ENCODE measurements around the gene TPSAB1.
"Not testable (repeated sequence)": the region's sequence is repeated elsewhere in the genome, so short reads cannot be mapped to it uniquely, and the experiment has no call there.

TPSAB1 gene

DNA sequence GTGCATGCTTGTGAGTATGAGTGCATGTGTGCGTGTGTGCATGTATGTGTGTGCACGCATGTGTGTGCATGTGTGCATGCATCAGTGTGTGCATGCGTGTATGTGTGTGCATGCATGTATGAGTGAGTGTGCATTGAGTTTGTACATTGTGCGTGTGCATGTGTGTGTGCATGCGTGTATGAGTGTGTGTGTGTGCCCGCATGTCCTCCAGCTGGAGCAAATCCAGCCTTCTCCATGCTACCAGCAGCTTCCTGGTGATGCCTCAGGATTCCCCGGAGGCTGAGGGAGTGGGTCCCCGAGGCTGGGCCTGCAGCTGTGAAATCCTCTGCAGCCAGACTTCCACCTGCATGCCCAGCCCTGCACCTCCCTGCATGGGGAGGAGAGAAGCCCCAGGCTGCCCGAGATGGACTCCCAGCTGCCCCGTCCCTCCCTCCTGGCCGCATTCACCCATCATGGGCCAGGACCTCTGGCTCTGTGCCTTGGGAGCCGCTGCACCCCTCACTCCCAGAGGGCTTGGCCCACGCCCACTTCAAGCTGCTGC is 24.7 kb downstream of the TPSAB1 start:
- H3K4me3 ChIP-seq (replicated peaks; ENCODE audit: low read depth, low read length) = no peak overlapping the region
- H3K27me3 ChIP-seq (replicated peaks; ENCODE audit: control insufficient read depth, insufficient read depth, low read length) = no peaks in the 10 kb centered on the region; the same call in 1 of the 2 replicates
- TF ChIP-seq, protein P1, sequence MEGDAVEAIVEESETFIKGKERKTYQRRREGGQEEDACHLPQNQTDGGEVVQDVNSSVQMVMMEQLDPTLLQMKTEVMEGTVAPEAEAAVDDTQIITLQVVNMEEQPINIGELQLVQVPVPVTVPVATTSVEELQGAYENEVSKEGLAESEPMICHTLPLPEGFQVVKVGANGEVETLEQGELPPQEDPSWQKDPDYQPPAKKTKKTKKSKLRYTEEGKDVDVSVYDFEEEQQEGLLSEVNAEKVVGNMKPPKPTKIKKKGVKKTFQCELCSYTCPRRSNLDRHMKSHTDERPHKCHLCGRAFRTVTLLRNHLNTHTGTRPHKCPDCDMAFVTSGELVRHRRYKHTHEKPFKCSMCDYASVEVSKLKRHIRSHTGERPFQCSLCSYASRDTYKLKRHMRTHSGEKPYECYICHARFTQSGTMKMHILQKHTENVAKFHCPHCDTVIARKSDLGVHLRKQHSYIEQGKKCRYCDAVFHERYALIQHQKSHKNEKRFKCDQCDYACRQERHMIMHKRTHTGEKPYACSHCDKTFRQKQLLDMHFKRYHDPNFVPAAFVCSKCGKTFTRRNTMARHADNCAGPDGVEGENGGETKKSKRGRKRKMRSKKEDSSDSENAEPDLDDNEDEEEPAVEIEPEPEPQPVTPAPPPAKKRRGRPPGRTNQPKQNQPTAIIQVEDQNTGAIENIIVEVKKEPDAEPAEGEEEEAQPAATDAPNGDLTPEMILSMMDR (IDR thresholded peaks at IDR 0.05; ENCODE audit: insufficient read depth, low read length, poor library complexity, severe bottlenecking) = no peak
- DNase-seq (ENCODE audit: extremely low read depth, insufficient read length) = no peak
- no peaks in the 10 kb centered on the region for H3K36me3 ChIP-seq (ENCODE audit: control insufficient read depth, insufficient read depth, low read length)

DNA sequence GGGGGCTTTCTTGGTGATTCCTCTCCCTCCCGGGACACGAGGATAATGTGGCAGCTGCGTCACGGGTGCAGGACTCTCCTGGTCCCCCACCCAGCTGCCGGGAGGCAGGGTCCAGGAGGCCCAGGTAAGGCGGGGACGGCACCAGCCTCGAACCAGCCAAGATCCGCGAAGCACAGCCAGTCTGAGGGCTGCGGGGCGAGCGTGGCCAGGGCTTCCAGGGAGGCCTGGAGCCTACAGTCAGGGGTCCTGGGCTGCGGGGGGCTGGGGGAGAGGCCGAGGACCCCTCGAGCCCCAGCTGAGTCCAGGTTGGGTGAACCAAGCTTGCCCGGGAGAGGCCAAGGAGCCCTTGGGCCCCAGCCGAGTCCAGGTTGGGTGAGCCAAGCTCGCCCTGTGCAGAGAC is 25.3 kb downstream of the TPSAB1 start:
- Histone ChIP-seq H3K27me3 (replicated peaks; ENCODE audit: control insufficient read depth, insufficient read depth, low read length) (no peaks in the 10 kb centered on the region; the same call in 1 of the 2 replicates), H3K4me3 (replicated peaks; ENCODE audit: low read depth, low read length) (no peak overlapping the region), H3K36me3 (ENCODE audit: control insufficient read depth, insufficient read depth, low read length) (no peaks in the 10 kb centered on the region)
- TF ChIP-seq, protein P1 (IDR thresholded peaks at IDR 0.05; ENCODE audit: insufficient read depth, low read length, poor library complexity, severe bottlenecking) = no peak
- DNase-seq (ENCODE audit: extremely low read depth, insufficient read length) = no peak

DNA sequence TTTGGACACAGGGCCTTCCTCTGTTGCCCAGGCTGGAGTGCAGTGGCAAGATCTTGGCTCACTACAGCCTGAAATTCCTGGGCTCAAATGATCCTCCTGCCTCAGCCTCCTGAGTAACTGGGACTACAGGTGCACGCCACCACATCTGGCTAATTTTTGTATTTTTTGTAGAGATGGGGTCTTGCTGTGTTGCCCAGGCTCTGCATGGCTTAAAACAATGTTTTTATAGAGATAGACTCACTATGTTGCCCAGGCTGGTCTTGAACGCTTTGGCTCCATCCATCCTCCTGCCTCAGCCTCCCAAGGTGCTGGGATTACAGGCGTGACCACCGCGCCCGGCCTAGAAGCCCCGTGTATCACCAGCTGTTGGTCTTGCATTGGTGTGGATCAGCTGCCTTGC is 28.9 kb downstream of the TPSAB1 start:
- not testable (repeated sequence) for H3K27me3 ChIP-seq (replicated peaks; ENCODE audit: control insufficient read depth, insufficient read depth, low read length); H3K4me3 ChIP-seq (replicated peaks; ENCODE audit: low read depth, low read length); DNase-seq (ENCODE audit: extremely low read depth, insufficient read length); H3K36me3 ChIP-seq (ENCODE audit: control insufficient read depth, insufficient read depth, low read length)

DNA sequence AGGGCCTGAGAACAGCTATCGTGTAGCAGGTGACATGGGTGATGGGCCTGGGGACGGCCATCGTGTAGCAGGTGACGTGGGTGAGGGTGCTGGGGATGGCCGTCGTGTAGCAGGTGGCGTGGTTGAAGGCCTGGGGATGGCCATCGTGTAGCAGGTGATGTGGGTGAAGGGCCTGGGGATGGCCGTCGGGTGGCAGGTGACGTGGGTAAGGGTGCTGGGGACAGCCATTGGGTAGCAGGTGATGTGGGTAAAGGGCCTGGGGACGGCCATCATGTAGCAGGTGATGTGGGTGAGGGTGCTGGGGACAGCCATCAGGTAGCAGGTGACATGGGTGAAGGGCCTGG is 30.8 kb downstream of the TPSAB1 start:
- TF ChIP-seq, protein P1 (IDR thresholded peaks at IDR 0.05; ENCODE audit: insufficient read depth, low read length, poor library complexity, severe bottlenecking) = no peak
- no peaks in the 10 kb centered on the region for H3K27me3 ChIP-seq (replicated peaks; ENCODE audit: control insufficient read depth, insufficient read depth, low read length)
- no peak for DNase-seq (ENCODE audit: extremely low read depth, insufficient read length)

DNA sequence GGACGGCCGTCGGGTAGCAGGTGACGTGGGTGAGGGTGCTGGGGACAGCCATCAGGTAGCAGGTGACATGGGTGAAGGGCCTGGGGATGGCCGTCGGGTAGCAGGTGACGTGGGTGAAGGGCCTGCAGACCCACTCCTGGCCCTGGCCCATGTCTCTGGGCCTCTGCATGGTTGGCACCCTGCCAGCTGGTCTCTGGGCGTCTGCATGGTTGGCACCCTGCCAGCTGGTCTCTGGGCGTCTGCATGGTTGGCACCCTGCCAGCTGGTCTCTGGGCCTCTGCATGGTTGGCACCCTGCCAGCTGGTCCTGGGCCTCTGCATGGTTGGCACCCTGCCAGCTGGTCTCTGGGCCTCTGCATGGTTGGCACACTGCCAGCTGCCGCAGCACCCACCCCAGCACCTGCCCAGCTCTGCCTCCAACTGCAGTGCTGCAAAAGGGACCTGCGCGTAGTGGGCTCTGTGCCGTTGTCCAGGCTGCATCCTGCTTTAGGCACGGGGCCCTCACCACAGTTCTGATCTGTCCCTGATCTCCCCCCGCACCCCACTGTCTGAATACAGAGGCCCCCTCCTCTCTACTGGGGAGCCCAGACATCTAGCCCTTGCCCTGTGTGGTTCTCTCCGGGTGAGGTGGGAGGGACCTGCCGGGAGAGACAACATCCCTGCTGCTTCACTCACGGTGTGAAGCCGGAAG is 31.4 kb downstream of the TPSAB1 start:
- H3K4me3 ChIP-seq (replicated peaks; ENCODE audit: low read depth, low read length); H3K36me3 ChIP-seq (ENCODE audit: control insufficient read depth, insufficient read depth, low read length); H3K27me3 ChIP-seq (replicated peaks; ENCODE audit: control insufficient read depth, insufficient read depth, low read length); DNase-seq (ENCODE audit: extremely low read depth, insufficient read length): not testable (repeated sequence)

More for the DNA sequence above, 30.8 kb downstream of the TPSAB1 start:
- Histone ChIP-seq H3K36me3 (ENCODE audit: control insufficient read depth, insufficient read depth, low read length) (no peaks in the 10 kb centered on the region), H3K4me3 (replicated peaks; ENCODE audit: low read depth, low read length) (no peak overlapping the region)

DNA sequence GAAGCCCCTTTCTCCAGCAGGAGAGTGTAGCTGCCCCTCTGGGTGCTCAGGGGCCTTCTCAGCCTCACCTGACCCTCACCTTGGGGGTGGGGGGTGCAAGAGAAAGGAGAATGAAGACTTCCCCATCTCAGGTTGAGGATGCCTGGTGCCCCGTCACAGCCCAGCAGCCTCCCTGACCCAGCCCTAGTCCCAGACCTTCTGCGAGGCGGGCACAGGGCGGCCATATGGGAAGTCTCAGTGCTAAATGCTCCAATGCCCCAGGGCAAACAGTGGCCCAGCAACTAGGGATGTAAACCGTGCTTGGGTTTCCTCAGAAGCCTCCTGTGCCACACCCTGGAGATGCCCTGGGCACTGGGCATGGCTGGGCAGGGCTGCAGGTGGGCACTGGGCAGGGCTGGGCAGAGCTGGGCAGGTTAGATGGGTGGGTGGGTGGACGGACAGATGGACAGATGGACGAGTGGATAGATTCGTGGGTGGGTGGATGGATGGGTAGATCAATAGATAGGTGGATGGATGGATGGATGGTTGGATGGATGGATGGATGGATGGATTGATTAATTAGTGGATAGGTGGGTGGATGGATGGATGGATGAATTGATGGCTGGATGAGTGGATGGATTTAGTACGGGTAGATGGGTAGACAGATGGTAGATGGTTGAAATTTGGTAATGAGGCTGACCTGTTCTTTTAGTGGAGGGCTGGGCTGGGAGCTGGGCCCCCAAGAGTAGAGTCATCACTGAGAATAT is 32.1 kb downstream of the TPSAB1 start:
- TF ChIP-seq, protein P1 (IDR thresholded peaks at IDR 0.05; ENCODE audit: insufficient read depth, low read length, poor library complexity, severe bottlenecking) = no peak
- Histone ChIP-seq H3K4me3 (replicated peaks; ENCODE audit: low read depth, low read length) (no peak overlapping the region), H3K27me3 (replicated peaks; ENCODE audit: control insufficient read depth, insufficient read depth, low read length) (no peaks in the 10 kb centered on the region; the same call in 1 of the 2 replicates), H3K36me3 (ENCODE audit: control insufficient read depth, insufficient read depth, low read length) (no peaks in the 10 kb centered on the region)
- no peak for DNase-seq (ENCODE audit: extremely low read depth, insufficient read length)
